HG02759 (cell line): ENCODE measurements around the gene ZNF567.

Experiments used
- ATAC-seq: cut with Tn5 transposase; IDR thresholded peaks from one replicate; pipeline ENCODE4 v1.9.1; 2021; ENCODE audit warnings: mild to moderate bottlenecking, moderate library complexity; ENCODE audit not compliant: unreplicated experiment

Gene ZNF567

GRCh38 chr19:36750066-36750691 lies 62.8 kb downstream of the ZNF567 start:
- ATAC-seq: no peak
